Measurements from ENCODE around the gene TTC39A. TPM values are rescaled to one million over a fixed set of nuclear protein-coding genes. Genes with fewer than 3 reads are reported as not detected.

TTC39A gene
- polyA plus RNA-seq, 2 of the 4 experiments (the other 2 are of a cell fraction), result 1.4 to 6.2 TPM

DNA sequence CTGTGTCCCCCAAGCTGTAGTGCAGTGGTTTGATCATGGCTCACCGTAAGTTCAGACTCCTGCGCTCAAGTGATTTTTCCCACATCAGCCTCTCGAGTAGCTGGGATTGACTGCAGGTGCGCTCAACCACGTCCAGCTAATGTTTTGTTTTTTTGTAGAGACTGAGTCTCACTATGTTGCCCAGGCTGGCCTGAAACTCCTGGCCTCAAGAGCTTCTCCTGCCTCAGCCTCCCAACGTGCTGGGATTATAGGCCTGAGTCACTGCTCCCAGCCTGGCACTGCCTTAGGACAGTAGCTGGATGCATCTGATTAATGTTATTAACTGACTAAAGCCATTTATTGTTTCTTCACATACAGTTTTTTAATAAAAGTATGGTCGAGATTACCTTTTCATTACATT, 54.1 kb downstream of the TTC39A start:
- TF ChIP-seq MAFK (IDR thresholded peaks at IDR 0.05; ENCODE audit: partially characterized antibody) (no peak), MAX (IDR thresholded peaks at IDR 0.05) (no peak), FOSL2 (IDR thresholded peaks at IDR 0.05) (no peak), FOSL2 (CRISPR knock-in tag; IDR thresholded peaks at IDR 0.05) (no peak), RNF2 (IDR thresholded peaks at IDR 0.05; ENCODE audit: borderline replicate concordance, low read depth) (no peak), POLR2A (IDR thresholded peaks at IDR 0.05; ENCODE audit: low read length) (no peak), REST (IDR thresholded peaks at IDR 0.05) (no peak), SMC3 (IDR thresholded peaks at IDR 0.05) (no peak), HES2 (IDR thresholded peaks at IDR 0.05) (no peak), CHD4 (IDR thresholded peaks at IDR 0.05; ENCODE audit: borderline replicate concordance) (no peak), PHF8 (IDR thresholded peaks at IDR 0.05; ENCODE audit: borderline replicate concordance, low read depth) (no peak), TP53 (CRISPR knock-in tag; IDR thresholded peaks at IDR 0.05) (no peak), NPAS2 (CRISPR knock-in tag; IDR thresholded peaks at IDR 0.05; ENCODE audit: borderline replicate concordance) (no peak), NR3C1 (IDR thresholded peaks at IDR 0.05) (no peak), FOXS1 (CRISPR knock-in tag; IDR thresholded peaks at IDR 0.05) (no peak), HOXA7 (CRISPR knock-in tag; IDR thresholded peaks at IDR 0.05) (no peak), MYC (IDR thresholded peaks at IDR 0.05; ENCODE audit: borderline replicate concordance, low read length) (no peak)
- H3K4me1 ChIP-seq, result no peaks in the 10 kb centered on the region
- no peaks in the 10 kb centered on the region for H3K9me3 ChIP-seq
- FAIRE-seq (no peak), ATAC-seq (no peak), DNase-seq (ENCODE audit: low read depth in 1 of 2, low spot score in 1 of 2) (no peak)
- CTCF ChIA-PET, result no interaction called here
- no peak overlapping the region for H3K4me2 ChIP-seq
- WGBS (ENCODE audit: missing lambda C conversion rate), result 89% methylated on average over 7 of the region's 7 CpGs
- POLR2A ChIA-PET, result no interaction called here
- H3K4me3 ChIP-seq, result no peak overlapping the region
- no peak overlapping the region for H3K27ac ChIP-seq

DNA sequence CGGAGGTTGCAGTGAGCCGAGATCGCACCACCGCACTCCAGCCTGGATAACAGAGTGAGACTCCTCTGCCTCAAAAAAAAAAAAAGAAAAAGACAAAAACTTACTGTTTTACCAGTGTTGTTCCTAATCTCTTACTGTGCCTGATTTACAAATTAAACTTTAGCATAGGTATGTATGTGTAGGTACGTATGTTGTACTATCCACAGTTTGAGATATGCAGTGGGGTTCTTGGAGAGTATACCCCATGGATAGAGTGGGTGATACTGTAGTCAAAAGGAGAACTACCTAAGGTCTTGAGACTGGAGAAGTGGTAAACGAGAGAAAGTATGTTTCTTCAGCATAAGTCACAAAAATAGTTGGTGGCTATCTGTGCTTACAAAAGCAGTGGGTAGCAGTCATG, 55.7 kb downstream of the TTC39A start:
- Histone ChIP-seq H3K4me1 (no peaks in the 10 kb centered on the region), H3K4me3 (no peak overlapping the region), H3K4me2 (no peak overlapping the region), H3K9me3 (no peaks in the 10 kb centered on the region), H3K27ac (no peak overlapping the region)
- ChIA-PET POLR2A (no interaction called here), CTCF (no interaction called here)
- TF ChIP-seq NPAS2 (CRISPR knock-in tag; IDR thresholded peaks at IDR 0.05; ENCODE audit: borderline replicate concordance) (no peak), CBX8 (IDR thresholded peaks at IDR 0.05) (no peak), RAD21 (conservative IDR thresholded peaks at IDR 0.05 in 1 of 2, IDR thresholded peaks at IDR 0.05 in 1 of 2) (no peak), HEYL (CRISPR knock-in tag; IDR thresholded peaks at IDR 0.05) (no peak), CTCF (IDR thresholded peaks at IDR 0.05) (no peak), CEBPB (IDR thresholded peaks at IDR 0.05) (no peak), PHF8 (IDR thresholded peaks at IDR 0.05; ENCODE audit: borderline replicate concordance, low read depth) (no peak), ZFP36 (IDR thresholded peaks at IDR 0.05; ENCODE audit: borderline replicate concordance, partially characterized antibody) (no peak), HOXB5 (CRISPR knock-in tag; IDR thresholded peaks at IDR 0.05) (no peak), HDAC2 (IDR thresholded peaks at IDR 0.05) (no peak), CHD2 (IDR thresholded peaks at IDR 0.05; ENCODE audit: low read length, partially characterized antibody) (no peak), ELK1 (IDR thresholded peaks at IDR 0.05; ENCODE audit: low read depth, low read length) (no peak), POLR2AphosphoS2 (conservative IDR thresholded peaks at IDR 0.05; ENCODE audit: low read length) (no peak), NFE2L2 (conservative IDR thresholded peaks at IDR 0.05; ENCODE audit: low read length) (no peak)
- TF ChIP-seq, protein P1, sequence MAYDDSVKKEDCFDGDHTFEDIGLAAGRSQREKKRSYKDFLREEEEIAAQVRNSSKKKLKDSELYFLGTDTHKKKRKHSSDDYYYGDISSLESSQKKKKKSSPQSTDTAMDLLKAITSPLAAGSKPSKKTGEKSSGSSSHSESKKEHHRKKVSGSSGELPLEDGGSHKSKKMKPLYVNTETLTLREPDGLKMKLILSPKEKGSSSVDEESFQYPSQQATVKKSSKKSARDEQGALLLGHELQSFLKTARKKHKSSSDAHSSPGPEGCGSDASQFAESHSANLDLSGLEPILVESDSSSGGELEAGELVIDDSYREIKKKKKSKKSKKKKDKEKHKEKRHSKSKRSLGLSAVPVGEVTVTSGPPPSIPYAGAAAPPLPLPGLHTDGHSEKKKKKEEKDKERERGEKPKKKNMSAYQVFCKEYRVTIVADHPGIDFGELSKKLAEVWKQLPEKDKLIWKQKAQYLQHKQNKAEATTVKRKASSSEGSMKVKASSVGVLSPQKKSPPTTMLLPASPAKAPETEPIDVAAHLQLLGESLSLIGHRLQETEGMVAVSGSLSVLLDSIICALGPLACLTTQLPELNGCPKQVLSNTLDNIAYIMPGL (CRISPR knock-in tag; IDR thresholded peaks at IDR 0.05; ENCODE audit: borderline replicate concordance), result no peak
- TF ChIP-seq, protein P2, sequence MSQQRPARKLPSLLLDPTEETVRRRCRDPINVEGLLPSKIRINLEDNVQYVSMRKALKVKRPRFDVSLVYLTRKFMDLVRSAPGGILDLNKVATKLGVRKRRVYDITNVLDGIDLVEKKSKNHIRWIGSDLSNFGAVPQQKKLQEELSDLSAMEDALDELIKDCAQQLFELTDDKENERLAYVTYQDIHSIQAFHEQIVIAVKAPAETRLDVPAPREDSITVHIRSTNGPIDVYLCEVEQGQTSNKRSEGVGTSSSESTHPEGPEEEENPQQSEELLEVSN (IDR thresholded peaks at IDR 0.05; ENCODE audit: borderline replicate concordance, low read depth), result no peak
- ATAC-seq, result no peak
- WGBS (ENCODE audit: missing lambda C conversion rate), result over 99% methylated on average over 6 of the region's 6 CpGs
- FAIRE-seq, result no peak
- DNase-seq (ENCODE audit: low read depth in 1 of 2, low spot score in 1 of 2), result no peak
